Measurements from ENCODE around the gene C19orf47.

- TF ChIP-seq ZNF274 (IDR thresholded peaks at IDR 0.05; ENCODE audit: low read depth, low read length) = no peak
- TF ChIP-seq, protein P1, sequence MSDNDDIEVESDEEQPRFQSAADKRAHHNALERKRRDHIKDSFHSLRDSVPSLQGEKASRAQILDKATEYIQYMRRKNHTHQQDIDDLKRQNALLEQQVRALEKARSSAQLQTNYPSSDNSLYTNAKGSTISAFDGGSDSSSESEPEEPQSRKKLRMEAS (IDR thresholded peaks at IDR 0.05) = no peak
- TF ChIP-seq CTCF (IDR thresholded peaks at IDR 0.05 in 2 of 3, conservative IDR thresholded peaks at IDR 0.05 in 1 of 3; ENCODE audit: borderline replicate concordance in 1 of 3, insufficient read depth in 1 of 3, low read depth in 2 of 3, low read length in 2 of 3) = no peak
- no peak for TF ChIP-seq EZH2 (IDR thresholded peaks at IDR 0.05)
- TF ChIP-seq SIN3A (IDR thresholded peaks at IDR 0.05; ENCODE audit: low read depth) = no peak
- no peak for TF ChIP-seq ZFX (IDR thresholded peaks at IDR 0.05)
- no peak for TF ChIP-seq TCF7L2 (IDR thresholded peaks at IDR 0.05; ENCODE audit: borderline replicate concordance, extremely low read depth, insufficient read depth, insufficient read length)
- no peak for TF ChIP-seq POLR2A (IDR thresholded peaks at IDR 0.05; ENCODE audit: borderline replicate concordance, extremely low read depth, insufficient read depth, insufficient read length)
- no peak for TF ChIP-seq RAD21 (IDR thresholded peaks at IDR 0.05; ENCODE audit: low read depth)
- TF ChIP-seq EZH2phosphoT487 (IDR thresholded peaks at IDR 0.05; ENCODE audit: borderline replicate concordance) = no peak
- TF ChIP-seq JUND (IDR thresholded peaks at IDR 0.05) = no peak
- TF ChIP-seq SP1 (IDR thresholded peaks at IDR 0.05; ENCODE audit: low read depth) = no peak
- TF ChIP-seq, protein P2, sequence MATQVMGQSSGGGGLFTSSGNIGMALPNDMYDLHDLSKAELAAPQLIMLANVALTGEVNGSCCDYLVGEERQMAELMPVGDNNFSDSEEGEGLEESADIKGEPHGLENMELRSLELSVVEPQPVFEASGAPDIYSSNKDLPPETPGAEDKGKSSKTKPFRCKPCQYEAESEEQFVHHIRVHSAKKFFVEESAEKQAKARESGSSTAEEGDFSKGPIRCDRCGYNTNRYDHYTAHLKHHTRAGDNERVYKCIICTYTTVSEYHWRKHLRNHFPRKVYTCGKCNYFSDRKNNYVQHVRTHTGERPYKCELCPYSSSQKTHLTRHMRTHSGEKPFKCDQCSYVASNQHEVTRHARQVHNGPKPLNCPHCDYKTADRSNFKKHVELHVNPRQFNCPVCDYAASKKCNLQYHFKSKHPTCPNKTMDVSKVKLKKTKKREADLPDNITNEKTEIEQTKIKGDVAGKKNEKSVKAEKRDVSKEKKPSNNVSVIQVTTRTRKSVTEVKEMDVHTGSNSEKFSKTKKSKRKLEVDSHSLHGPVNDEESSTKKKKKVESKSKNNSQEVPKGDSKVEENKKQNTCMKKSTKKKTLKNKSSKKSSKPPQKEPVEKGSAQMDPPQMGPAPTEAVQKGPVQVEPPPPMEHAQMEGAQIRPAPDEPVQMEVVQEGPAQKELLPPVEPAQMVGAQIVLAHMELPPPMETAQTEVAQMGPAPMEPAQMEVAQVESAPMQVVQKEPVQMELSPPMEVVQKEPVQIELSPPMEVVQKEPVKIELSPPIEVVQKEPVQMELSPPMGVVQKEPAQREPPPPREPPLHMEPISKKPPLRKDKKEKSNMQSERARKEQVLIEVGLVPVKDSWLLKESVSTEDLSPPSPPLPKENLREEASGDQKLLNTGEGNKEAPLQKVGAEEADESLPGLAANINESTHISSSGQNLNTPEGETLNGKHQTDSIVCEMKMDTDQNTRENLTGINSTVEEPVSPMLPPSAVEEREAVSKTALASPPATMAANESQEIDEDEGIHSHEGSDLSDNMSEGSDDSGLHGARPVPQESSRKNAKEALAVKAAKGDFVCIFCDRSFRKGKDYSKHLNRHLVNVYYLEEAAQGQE (IDR thresholded peaks at IDR 0.05; ENCODE audit: low read depth) = no peak
- TF ChIP-seq POLR2AphosphoS5 (IDR thresholded peaks at IDR 0.05; ENCODE audit: low read depth, low read length) = no peak
These were observed 9.4 kb upstream of the C19orf47 start for GRCh38 chr19:40357640-40358039.
